HepG2 (cell line): ENCODE data around the gene GALNT17.

Experiments
- BCL6 ChIP-seq: IDR thresholded peaks from 2 replicates; pipeline ENCODE4 v1.6.1; 2016; ENCODE audit warnings: missing genetic modification reagents, missing compliant biosample characterization
- FOXK2 ChIP-seq: fragments of 450-650 bp; IDR thresholded peaks from 2 replicates; pipeline ENCODE4 v1.6.1; 2016
- HMG20B ChIP-seq: conservative IDR thresholded peaks from 2 replicates; pipeline ENCODE4 v1.6.1; 2016; ENCODE audit warnings: missing genetic modification reagents, missing compliant biosample characterization
- KDM5B ChIP-seq: sonication (generic); formaldehyde crosslinking; IDR thresholded peaks from 2 replicates; pipeline ENCODE4 v1.4.0; 2020; ENCODE audit warnings: missing genetic modification reagents, mild to moderate bottlenecking, borderline replicate concordance
- NR2F1 ChIP-seq, 2 experiments: fragments of 450-650 bp in 1 of 2; formaldehyde crosslinking in 1 of 2; IDR thresholded peaks; 2 replicates each; pipeline versions ENCODE4 v1.5.0 to v1.6.1; 2016 to 2020; ENCODE audit warnings: mild to moderate bottlenecking in 1 of 2, missing compliant biosample characterization in 1 of 2, missing genetic modification reagents in 1 of 2, moderate library complexity in 1 of 2
- SP5 ChIP-seq: IDR thresholded peaks from 2 replicates; pipeline ENCODE4 v1.6.1; 2016; ENCODE audit warnings: low read depth, borderline replicate concordance
- ZFYVE20 ChIP-seq: sonication (generic); formaldehyde crosslinking; IDR thresholded peaks from 2 replicates; pipeline ENCODE4 v1.8.0; 2023; ENCODE audit warnings: low read depth, mild to moderate bottlenecking, moderate library complexity, missing genetic modification reagents, borderline replicate concordance
- ZNF660 ChIP-seq: sonication (generic); formaldehyde crosslinking; IDR thresholded peaks from 2 replicates; pipeline ENCODE4 v1.5.1; 2020; ENCODE audit warnings: mild to moderate bottlenecking, low read depth, missing genetic modification reagents, borderline replicate concordance
- TF ChIP-seq, protein P1 (sequence below): sonication (generic); formaldehyde crosslinking; IDR thresholded peaks from 2 replicates; pipeline ENCODE4 v1.5.0; 2020; ENCODE audit warnings: missing genetic modification reagents
- TF ChIP-seq, protein P2 (sequence below): sonication (generic); formaldehyde crosslinking; conservative IDR thresholded peaks from 2 replicates; pipeline ENCODE4 v1.8.0; 2022; ENCODE audit warnings: mild to moderate bottlenecking, moderate library complexity, missing genetic modification reagents
- TF ChIP-seq, protein P3 (sequence below): IDR thresholded peaks from 2 replicates; pipeline ENCODE4 v1.6.1; 2016; ENCODE audit warnings: control low read depth
- TF ChIP-seq, protein P4 (sequence below): sonication (generic); formaldehyde crosslinking; IDR thresholded peaks from 2 replicates; pipeline ENCODE4 v1.5.1; 2020; ENCODE audit warnings: mild to moderate bottlenecking, missing genetic modification reagents, moderate library complexity
- TF ChIP-seq, protein P5 (sequence below): sonication (generic); formaldehyde crosslinking; IDR thresholded peaks from 2 replicates; pipeline ENCODE4 v1.4.0; 2020; ENCODE audit warnings: missing genetic modification reagents
- TF ChIP-seq, protein P6 (sequence below): sonication (generic); formaldehyde crosslinking; IDR thresholded peaks from 2 replicates; pipeline ENCODE4 v1.4.0; 2020; ENCODE audit warnings: low read depth, missing genetic modification reagents

DNA sequence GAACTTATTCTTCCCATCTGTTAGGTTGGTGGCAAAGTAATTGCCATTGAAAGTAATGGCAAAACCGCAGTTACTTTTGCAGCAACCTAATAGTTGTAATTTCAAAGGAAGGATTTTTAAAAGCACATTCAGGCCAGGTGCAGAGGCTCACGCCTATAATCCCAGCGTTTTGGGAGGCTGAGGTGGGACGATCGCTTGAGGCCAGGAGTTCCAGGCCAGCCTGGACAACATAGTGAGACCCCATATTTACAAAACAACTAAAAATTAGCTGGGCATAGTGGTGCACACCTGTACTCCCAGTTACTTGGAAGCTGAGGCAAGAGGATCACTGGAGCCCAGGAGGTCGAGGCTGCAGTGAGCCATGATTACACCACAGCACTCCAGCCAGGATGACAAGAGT is 374.9 kb downstream of the GALNT17 start:
- TF ChIP-seq SP5: no peak
- TF ChIP-seq NR2F1 (CRISPR knock-in tag; IDR thresholded peaks at IDR 0.05): no peak
- TF ChIP-seq, protein P1, sequence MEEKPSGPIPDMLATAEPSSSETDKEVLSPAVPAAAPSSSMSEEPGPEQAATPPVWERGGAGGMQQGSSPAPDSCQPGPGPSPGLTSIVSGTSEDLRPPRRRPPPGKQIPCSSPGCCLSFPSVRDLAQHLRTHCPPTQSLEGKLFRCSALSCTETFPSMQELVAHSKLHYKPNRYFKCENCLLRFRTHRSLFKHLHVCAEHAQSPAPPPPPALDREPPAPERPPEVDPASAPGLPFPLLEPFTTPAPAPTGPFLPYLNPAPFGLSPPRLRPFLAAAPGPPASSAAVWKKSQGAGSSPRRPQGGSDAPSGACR (CRISPR knock-in tag): no peak
- TF ChIP-seq, protein P2, sequence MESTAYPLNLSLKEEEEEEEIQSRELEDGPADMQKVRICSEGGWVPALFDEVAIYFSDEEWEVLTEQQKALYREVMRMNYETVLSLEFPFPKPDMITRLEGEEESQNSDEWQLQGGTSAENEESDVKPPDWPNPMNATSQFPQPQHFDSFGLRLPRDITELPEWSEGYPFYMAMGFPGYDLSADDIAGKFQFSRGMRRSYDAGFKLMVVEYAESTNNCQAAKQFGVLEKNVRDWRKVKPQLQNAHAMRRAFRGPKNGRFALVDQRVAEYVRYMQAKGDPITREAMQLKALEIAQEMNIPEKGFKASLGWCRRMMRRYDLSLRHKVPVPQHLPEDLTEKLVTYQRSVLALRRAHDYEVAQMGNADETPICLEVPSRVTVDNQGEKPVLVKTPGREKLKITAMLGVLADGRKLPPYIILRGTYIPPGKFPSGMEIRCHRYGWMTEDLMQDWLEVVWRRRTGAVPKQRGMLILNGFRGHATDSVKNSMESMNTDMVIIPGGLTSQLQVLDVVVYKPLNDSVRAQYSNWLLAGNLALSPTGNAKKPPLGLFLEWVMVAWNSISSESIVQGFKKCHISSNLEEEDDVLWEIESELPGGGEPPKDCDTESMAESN: no peak
- TF ChIP-seq ZFYVE20 (CRISPR knock-in tag): no peak
- no peak for TF ChIP-seq FOXK2
- TF ChIP-seq, protein P3, sequence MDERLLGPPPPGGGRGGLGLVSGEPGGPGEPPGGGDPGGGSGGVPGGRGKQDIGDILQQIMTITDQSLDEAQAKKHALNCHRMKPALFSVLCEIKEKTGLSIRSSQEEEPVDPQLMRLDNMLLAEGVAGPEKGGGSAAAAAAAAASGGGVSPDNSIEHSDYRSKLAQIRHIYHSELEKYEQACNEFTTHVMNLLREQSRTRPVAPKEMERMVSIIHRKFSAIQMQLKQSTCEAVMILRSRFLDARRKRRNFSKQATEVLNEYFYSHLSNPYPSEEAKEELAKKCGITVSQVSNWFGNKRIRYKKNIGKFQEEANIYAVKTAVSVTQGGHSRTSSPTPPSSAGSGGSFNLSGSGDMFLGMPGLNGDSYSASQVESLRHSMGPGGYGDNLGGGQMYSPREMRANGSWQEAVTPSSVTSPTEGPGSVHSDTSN (CRISPR knock-in tag): no peak
- no peak for TF ChIP-seq KDM5B (CRISPR knock-in tag)
- TF ChIP-seq, protein P4, sequence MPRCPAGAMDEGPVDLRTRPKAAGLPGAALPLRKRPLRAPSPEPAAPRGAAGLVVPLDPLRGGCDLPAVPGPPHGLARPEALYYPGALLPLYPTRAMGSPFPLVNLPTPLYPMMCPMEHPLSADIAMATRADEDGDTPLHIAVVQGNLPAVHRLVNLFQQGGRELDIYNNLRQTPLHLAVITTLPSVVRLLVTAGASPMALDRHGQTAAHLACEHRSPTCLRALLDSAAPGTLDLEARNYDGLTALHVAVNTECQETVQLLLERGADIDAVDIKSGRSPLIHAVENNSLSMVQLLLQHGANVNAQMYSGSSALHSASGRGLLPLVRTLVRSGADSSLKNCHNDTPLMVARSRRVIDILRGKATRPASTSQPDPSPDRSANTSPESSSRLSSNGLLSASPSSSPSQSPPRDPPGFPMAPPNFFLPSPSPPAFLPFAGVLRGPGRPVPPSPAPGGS (CRISPR knock-in tag): no peak
- TF ChIP-seq HMG20B (CRISPR knock-in tag): no peak
- TF ChIP-seq, protein P5, sequence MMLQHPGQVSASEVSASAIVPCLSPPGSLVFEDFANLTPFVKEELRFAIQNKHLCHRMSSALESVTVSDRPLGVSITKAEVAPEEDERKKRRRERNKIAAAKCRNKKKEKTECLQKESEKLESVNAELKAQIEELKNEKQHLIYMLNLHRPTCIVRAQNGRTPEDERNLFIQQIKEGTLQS (CRISPR knock-in tag): no peak
- no peak for TF ChIP-seq ZNF660 (CRISPR knock-in tag)
- TF ChIP-seq, protein P6, sequence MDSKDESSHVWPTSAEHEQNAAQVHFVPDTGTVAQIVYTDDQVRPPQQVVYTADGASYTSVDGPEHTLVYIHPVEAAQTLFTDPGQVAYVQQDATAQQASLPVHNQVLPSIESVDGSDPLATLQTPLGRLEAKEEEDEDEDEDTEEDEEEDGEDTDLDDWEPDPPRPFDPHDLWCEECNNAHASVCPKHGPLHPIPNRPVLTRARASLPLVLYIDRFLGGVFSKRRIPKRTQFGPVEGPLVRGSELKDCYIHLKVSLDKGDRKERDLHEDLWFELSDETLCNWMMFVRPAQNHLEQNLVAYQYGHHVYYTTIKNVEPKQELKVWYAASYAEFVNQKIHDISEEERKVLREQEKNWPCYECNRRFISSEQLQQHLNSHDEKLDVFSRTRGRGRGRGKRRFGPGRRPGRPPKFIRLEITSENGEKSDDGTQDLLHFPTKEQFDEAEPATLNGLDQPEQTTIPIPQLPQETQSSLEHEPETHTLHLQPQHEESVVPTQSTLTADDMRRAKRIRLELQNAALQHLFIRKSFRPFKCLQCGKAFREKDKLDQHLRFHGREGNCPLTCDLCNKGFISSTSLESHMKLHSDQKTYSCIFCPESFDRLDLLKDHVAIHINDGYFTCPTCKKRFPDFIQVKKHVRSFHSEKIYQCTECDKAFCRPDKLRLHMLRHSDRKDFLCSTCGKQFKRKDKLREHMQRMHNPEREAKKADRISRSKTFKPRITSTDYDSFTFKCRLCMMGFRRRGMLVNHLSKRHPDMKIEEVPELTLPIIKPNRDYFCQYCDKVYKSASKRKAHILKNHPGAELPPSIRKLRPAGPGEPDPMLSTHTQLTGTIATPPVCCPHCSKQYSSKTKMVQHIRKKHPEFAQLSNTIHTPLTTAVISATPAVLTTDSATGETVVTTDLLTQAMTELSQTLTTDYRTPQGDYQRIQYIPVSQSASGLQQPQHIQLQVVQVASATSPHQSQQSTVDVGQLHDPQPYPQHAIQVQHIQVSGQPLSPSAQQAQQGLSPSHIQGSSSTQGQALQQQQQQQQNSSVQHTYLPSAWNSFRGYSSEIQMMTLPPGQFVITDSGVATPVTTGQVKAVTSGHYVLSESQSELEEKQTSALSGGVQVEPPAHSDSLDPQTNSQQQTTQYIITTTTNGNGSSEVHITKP: no peak
- no peak for TF ChIP-seq BCL6 (CRISPR knock-in tag)
